GM23338 (cell line): ENCODE data around the gene DNAI1. TPM values are rescaled to one million over a fixed set of nuclear protein-coding genes. Genes with fewer than 3 reads are reported as not detected.
A peak's percentile ranks its signal among the peaks of the same experiment; 100 is the strongest.

Experiments
- ATAC-seq: fragments of 200-7000 bp; cut with Tn5 transposase; 3 replicates; pipeline ENCODE4 v1.9.1; 2020
- DNase-seq: peaks from one replicate; pipeline ENCODE4 v3.0.0-alpha.2; 2015; ENCODE audit warnings: low spot score
- H2AFZ ChIP-seq: fragments of 200-600 bp; sonication (generic); 2 replicates; pipeline ENCODE4 v1.8.0; 2016; ENCODE audit warnings: antibody characterized with exemption, mild to moderate bottlenecking, moderate library complexity
- H3F3A ChIP-seq: fragments of 200-600 bp; sonication (generic); replicated peaks from 2 replicates; pipeline ENCODE4 v1.8.0; 2017; ENCODE audit warnings: antibody characterized with exemption, mixed run types, low read depth
- H3K27ac ChIP-seq: fragments of 200-600 bp; sonication (generic); 2 replicates; pipeline ENCODE4 v1.6.1; 2016; ENCODE audit warnings: low read depth
- H3K27me3 ChIP-seq: fragments of 200-600 bp; sonication (generic); 2 replicates; pipeline ENCODE4 v1.8.0; 2016; ENCODE audit warnings: mild to moderate bottlenecking, mixed run types, moderate library complexity; ENCODE audit not compliant: insufficient read depth
- H3K36me3 ChIP-seq: fragments of 200-600 bp; sonication (generic); 2 replicates; pipeline ENCODE4 v1.8.0; 2016; ENCODE audit warnings: mild to moderate bottlenecking; ENCODE audit not compliant: insufficient read depth
- H3K4me1 ChIP-seq: fragments of 200-600 bp; sonication (generic); 2 replicates; pipeline ENCODE4 v1.8.0; 2016; ENCODE audit warnings: mild to moderate bottlenecking, moderate library complexity; ENCODE audit not compliant: insufficient read depth
- H3K4me2 ChIP-seq: fragments of 200-600 bp; sonication (generic); 2 replicates; pipeline ENCODE4 v1.7.1; 2017; ENCODE audit warnings: mixed run types
- H3K4me3 ChIP-seq: fragments of 200-600 bp; sonication (generic); 2 replicates; pipeline ENCODE4 v1.6.1; 2016; ENCODE audit warnings: mixed run types
- H3K79me2 ChIP-seq: fragments of 200-600 bp; sonication (generic); replicated peaks from 2 replicates; pipeline ENCODE4 v1.8.0; 2017; ENCODE audit warnings: mild to moderate bottlenecking; ENCODE audit not compliant: insufficient read depth
- H3K9me2 ChIP-seq: fragments of 200-600 bp; sonication (generic); 2 replicates; pipeline ENCODE4 v1.8.0; 2017; ENCODE audit not compliant: insufficient read depth
- H4K20me1 ChIP-seq: fragments of 200-600 bp; sonication (generic); replicated peaks from 2 replicates; pipeline ENCODE4 v1.8.0; 2017; ENCODE audit warnings: mild to moderate bottlenecking; ENCODE audit not compliant: insufficient read depth
- H3K27ac Mint-ChIP-seq: 2 replicates; pipeline ENCODE4 v1.8.0; 2020; ENCODE audit warnings: inconsistent platforms, mild to moderate bottlenecking, moderate library complexity, mixed read lengths
- H3K27me3 Mint-ChIP-seq: 3 replicates; pipeline ENCODE4 v1.8.0; 2022; ENCODE audit warnings: low read depth, mild to moderate bottlenecking, moderate library complexity, mixed read lengths, inconsistent platforms; ENCODE audit not compliant: insufficient read depth, poor library complexity
- H3K36me3 Mint-ChIP-seq: 3 replicates; pipeline ENCODE4 v1.8.0; 2021; ENCODE audit warnings: low read depth, mild to moderate bottlenecking, inconsistent platforms, moderate library complexity, mixed read lengths
- H3K4me1 Mint-ChIP-seq: 3 replicates; pipeline ENCODE4 v1.8.0; 2020; ENCODE audit warnings: mild to moderate bottlenecking, inconsistent platforms, mixed read lengths
- H3K4me3 Mint-ChIP-seq: 3 replicates; pipeline ENCODE4 v1.8.0; 2021; ENCODE audit warnings: moderate library complexity, mild to moderate bottlenecking, inconsistent platforms, mixed read lengths
- H3K9me3 Mint-ChIP-seq: 3 replicates; pipeline ENCODE4 v1.8.0; 2020; ENCODE audit warnings: moderate library complexity, mild to moderate bottlenecking, inconsistent platforms, mixed read lengths
- CREB1 ChIP-seq: fragments of 250-450 bp; sonication (Bioruptor Pico); IDR thresholded peaks from 2 replicates; pipeline ENCODE4 v1.5.0; 2020; ENCODE audit warnings: low read depth, mild to moderate bottlenecking, moderate library complexity
- EZH2phosphoT487 ChIP-seq: fragments of 200-600 bp; sonication (generic); IDR thresholded peaks from one replicate; pipeline ENCODE4 v1.8.1; 2018; ENCODE audit warnings: antibody characterized with exemption; ENCODE audit not compliant: unreplicated experiment
- JUNB ChIP-seq: IDR thresholded peaks from one replicate; pipeline ENCODE4 v1.6.1; 2016; ENCODE audit warnings: antibody characterized with exemption; ENCODE audit not compliant: unreplicated experiment
- NANOG ChIP-seq: IDR thresholded peaks from 2 replicates; pipeline ENCODE4 v1.6.1; 2016; ENCODE audit warnings: antibody characterized with exemption, borderline replicate concordance
- POLR2AphosphoS5 ChIP-seq: IDR thresholded peaks from 2 replicates; pipeline ENCODE4 v1.6.1; 2016; ENCODE audit warnings: antibody characterized with exemption, low read depth
- REST ChIP-seq: IDR thresholded peaks from one replicate; pipeline ENCODE4 v1.6.1; 2018; ENCODE audit warnings: antibody characterized with exemption; ENCODE audit not compliant: unreplicated experiment
- STAT1 ChIP-seq: IDR thresholded peaks from one replicate; pipeline ENCODE4 v1.6.1; 2016; ENCODE audit warnings: antibody characterized with exemption; ENCODE audit not compliant: unreplicated experiment
- ZNF331 ChIP-seq: fragments of 250-450 bp; sonication (Bioruptor Pico); IDR thresholded peaks from 2 replicates; pipeline ENCODE4 v1.5.0; 2020; ENCODE audit warnings: low read depth, mild to moderate bottlenecking, moderate library complexity
- ZNF462 ChIP-seq: fragments of 250-450 bp; sonication (Bioruptor Pico); IDR thresholded peaks from 2 replicates; pipeline ENCODE4 v1.5.0; 2020; ENCODE audit warnings: mild to moderate bottlenecking, moderate library complexity
- polyA plus RNA-seq: library from polyadenylated mRNA; unstranded; fragments of >200 nt; fragmentation: Nextera tagmentation; extraction: Ambion mirVana; gene quantifications from 2 replicates; pipeline ENCODE4 v1.2.1, GENCODE V29; 2016
- total RNA-seq: library from RNA; depleted of rRNA; stranded (reverse); fragments of >200 nt; shearing (Covaris generic); gene quantifications from 2 replicates; pipeline ENCODE4 v1.2.3, GENCODE V29; 2014

Gene DNAI1
- total and polyA plus RNA-seq, 2 experiments from 2014 or later = 1.0 to 1.1 TPM

- ATAC-seq = peak; percentile 26
- no peak for DNase-seq
- peaks cover 2% of the 10 kb centered on the region; the same call in 1 of the 3 replicates for H3K4me1 Mint-ChIP-seq
- H3K27ac Mint-ChIP-seq = no peak overlapping the region
- Histone ChIP-seq H3K9me2 (no peaks in the 10 kb centered on the region), H3K4me1 (0 out of 2 replicates have a peak, but pooled peaks cover 6% of the 10 kb centered on the region), H3K4me2 (no peak overlapping the region), H3K27ac (no peak overlapping the region), H3K4me3 (no peak overlapping the region), H3K36me3 (no peaks in the 10 kb centered on the region), H2AFZ (no peak overlapping the region), H3K79me2 (no peaks in the 10 kb centered on the region), H3K27me3 (no peaks in the 10 kb centered on the region), H3F3A (no peaks in the 10 kb centered on the region), H4K20me1 (no peaks in the 10 kb centered on the region)
- H3K9me3 Mint-ChIP-seq = no peaks in the 10 kb centered on the region
- H3K27me3 Mint-ChIP-seq = peaks cover 6% of the 10 kb centered on the region
- H3K4me3 Mint-ChIP-seq = no peak overlapping the region
- no peaks in the 10 kb centered on the region for H3K36me3 Mint-ChIP-seq
- TF ChIP-seq EZH2phosphoT487 (no peak), REST (no peak), POLR2AphosphoS5 (no peak), CREB1 (no peak), ZNF462 (CRISPR knock-in tag) (no peak), ZNF331 (no peak), STAT1 (no peak), NANOG (no peak), JUNB (no peak)
These were observed 44.3 kb downstream of the DNAI1 start for GRCh38 chr9:34502891-34503290.
